IPS-18a (cell line): Measurements from ENCODE around the gene CITED4.

Source experiments
- H3K27ac ChIP-seq: one replicate; pipeline ENCODE4 v1.5.1; 2013; ENCODE audit warnings: low read length
- H3K27me3 ChIP-seq: one replicate; pipeline ENCODE4 v1.6.1; 2013; ENCODE audit warnings: mild to moderate bottlenecking, low read length; ENCODE audit not compliant: control insufficient read depth, insufficient read depth
- H3K36me3 ChIP-seq: one replicate; pipeline ENCODE4 v1.6.1; 2013; ENCODE audit warnings: low read depth, low read length; ENCODE audit not compliant: control insufficient read depth
- H3K4me1 ChIP-seq: one replicate; pipeline ENCODE4 v1.6.1; 2013; ENCODE audit warnings: low read depth, low read length; ENCODE audit not compliant: control insufficient read depth
- H3K4me3 ChIP-seq: one replicate; pipeline ENCODE4 v1.5.1; 2013; ENCODE audit warnings: low read length
- H3K9ac ChIP-seq: one replicate; pipeline ENCODE4 v1.6.1; 2013; ENCODE audit warnings: mild to moderate bottlenecking, low read length, moderate library complexity
- H3K9me3 ChIP-seq: one replicate; pipeline ENCODE4 v1.6.1; 2013; ENCODE audit warnings: low read depth, low read length; ENCODE audit not compliant: control insufficient read depth

CITED4 gene

DNA sequence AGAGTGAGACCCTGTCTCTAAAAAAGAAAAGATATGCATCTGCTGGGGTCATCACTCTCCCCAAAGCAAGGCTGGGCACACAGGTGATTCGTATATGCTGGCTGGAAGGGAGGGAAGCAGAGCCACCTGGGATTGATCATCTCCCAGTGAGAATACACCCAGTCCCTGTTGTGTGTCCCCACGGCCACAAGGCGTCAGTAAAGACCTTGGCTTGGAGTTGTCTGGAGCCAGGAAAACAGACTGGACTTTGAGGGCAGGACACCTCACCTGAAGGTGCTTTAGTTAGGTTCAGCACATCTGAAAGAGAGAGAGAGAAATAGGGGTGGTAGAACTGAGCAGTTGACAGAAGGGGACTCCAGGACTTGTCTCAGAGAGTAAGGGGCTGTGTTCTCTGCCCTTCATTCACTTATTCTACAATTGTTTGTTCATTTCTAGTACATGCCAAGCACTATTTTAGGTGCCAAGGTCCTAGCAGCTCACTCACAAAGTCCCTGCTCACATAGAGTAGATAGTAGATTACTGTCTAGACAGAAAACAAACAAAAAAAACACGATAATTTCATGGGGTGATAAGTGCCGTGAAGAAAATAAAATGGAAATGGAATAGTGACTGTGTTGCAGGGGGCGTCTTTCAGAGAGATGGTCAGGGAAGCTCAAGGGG, 13.5 kb downstream of the CITED4 start:
- Histone ChIP-seq H3K4me1 (no peaks in the 10 kb centered on the region), H3K27me3 (no peaks in the 10 kb centered on the region), H3K9me3 (no peaks in the 10 kb centered on the region), H3K4me3 (no peak overlapping the region), H3K36me3 (no peaks in the 10 kb centered on the region), H3K27ac (no peak overlapping the region), H3K9ac (no peak overlapping the region)

DNA sequence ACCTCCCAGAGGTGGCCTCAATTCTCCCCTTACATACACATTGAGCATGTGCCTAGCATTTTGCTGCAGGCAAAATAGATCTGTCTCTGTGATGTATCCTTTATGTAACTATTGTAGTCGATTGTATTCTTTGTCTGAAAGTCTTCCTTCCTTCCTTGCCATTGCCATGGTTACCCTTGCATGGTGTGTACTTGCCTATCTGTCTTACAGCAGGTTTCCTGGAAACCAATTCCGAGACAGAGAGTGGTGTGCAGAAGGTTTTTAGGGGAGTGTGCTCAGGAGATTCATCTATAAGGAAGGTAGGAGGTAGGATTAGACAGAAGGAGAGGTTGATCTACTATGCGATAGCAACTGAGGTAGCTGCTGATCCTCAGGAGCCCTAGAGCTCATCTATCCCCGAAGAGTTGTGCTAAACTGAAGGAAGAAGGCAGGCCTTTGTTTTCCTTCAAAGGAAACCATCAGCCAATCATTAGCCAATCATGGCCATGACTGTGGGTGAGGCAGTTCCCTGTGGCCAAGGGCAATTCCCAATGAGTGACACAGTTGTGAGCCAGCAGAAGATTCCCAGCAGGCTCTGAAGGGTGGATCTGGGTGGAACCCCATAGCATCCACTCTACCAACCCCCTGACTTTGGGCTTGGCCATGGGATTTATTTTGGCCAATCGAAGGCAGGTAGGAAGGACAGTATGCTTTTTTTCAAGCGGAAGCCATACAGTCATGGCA, 15.0 kb downstream of the CITED4 start:
- Histone ChIP-seq H3K36me3 (no peaks in the 10 kb centered on the region), H3K9me3 (no peaks in the 10 kb centered on the region), H3K4me1 (no peaks in the 10 kb centered on the region), H3K9ac (no peak overlapping the region), H3K27ac (no peak overlapping the region), H3K4me3 (no peak overlapping the region), H3K27me3 (no peaks in the 10 kb centered on the region)

DNA sequence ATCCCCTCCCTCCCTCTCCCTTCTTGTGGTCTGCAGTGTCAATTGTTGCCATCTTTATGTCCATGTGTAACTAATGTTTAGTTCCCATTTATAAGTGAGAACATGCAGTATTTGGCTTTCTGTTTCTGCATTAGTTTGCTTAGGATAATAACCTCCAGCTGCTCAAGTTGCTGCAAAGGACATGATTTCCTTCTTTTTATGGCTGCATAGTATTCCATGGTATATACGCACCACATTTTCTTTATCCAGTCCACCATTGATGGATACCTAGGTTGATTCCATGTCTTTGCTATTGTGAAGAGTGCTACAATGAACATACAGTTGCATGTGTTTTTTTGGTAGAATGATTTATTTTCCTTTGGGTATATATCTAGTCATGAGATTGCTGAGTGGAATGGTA, 16.3 kb downstream of the CITED4 start:
- H3K9ac ChIP-seq: no peak overlapping the region
- H3K4me1 ChIP-seq: no peaks in the 10 kb centered on the region

DNA sequence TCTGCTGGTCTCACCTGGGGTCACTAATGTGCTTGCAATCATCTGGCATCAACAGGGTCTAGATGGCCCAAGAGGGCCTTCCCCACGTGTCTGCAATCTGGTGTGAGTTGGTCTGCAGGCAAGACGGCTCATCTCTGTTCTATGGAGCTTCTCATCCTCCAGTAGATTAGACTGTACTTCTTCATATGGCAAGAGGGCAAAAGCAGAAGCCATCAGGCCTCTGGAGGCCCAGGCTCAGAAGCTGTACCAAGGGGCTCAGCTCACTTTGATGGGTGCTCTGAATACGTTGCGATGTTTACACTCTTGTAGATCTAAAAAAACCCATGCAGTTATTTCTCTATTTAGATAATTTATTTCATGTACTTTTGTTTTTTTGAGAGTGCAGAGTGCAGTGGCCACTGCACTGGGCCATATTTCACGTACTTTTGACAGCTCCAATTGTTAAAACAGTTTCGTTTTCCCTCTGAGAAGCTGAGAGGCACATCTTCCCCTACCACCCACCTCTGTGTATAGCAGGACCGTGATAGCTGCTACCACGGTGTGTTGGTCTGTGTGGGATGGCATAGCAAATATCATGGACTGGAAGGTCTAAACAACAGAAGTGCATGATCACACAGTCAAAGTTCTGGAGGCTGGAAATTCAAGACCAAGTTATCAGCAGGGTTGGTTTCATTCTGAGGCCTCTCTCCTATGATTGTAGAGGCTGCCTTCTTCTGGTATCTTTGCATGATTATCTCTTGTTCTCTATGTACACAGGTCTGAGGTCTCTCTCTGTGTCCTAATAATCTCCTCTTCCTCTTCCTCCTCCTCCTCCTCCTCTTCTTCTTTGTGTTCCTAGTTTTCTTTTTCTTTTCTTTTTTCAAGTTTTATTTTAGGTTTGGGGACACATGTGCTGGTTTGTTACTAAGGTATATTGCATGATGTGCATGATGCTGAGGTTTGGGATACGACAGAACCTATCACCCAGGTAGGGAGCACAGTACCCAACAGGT, 17.0 kb downstream of the CITED4 start:
- Histone ChIP-seq H3K36me3 (no peaks in the 10 kb centered on the region), H3K27me3 (no peaks in the 10 kb centered on the region), H3K27ac (no peak overlapping the region), H3K4me1 (no peaks in the 10 kb centered on the region), H3K9me3 (no peaks in the 10 kb centered on the region), H3K4me3 (no peak overlapping the region), H3K9ac (no peak overlapping the region)

More for the DNA sequence above, 16.3 kb downstream of the CITED4 start:
- Histone ChIP-seq H3K27me3 (no peaks in the 10 kb centered on the region), H3K36me3 (no peaks in the 10 kb centered on the region), H3K27ac (no peak overlapping the region), H3K4me3 (no peak overlapping the region), H3K9me3 (no peaks in the 10 kb centered on the region)

DNA sequence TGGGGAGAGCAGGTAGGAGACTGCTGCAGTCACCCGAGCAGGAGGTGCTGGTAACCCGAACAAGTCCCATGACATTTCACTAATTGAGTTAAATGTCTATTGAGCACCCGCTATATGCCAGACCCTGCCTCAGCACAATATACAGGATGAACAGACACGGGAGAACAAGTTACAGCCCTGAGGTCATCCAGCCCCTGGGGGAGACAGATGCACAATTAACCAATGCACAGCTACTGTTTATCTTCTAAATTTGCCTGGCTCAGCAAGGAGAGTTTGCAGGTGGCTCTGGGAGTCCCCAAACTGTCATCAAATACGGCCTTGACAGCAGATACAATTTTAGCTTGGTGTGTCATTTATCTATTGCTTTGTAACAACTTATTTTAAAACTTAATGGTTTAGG, 18.1 kb downstream of the CITED4 start:
- no peaks in the 10 kb centered on the region for H3K4me1 ChIP-seq
- H3K27ac ChIP-seq: no peak overlapping the region
- no peaks in the 10 kb centered on the region for H3K9me3 ChIP-seq
- no peak overlapping the region for H3K4me3 ChIP-seq
- H3K9ac ChIP-seq: no peak overlapping the region
- no peaks in the 10 kb centered on the region for H3K27me3 ChIP-seq
- no peaks in the 10 kb centered on the region for H3K36me3 ChIP-seq

DNA sequence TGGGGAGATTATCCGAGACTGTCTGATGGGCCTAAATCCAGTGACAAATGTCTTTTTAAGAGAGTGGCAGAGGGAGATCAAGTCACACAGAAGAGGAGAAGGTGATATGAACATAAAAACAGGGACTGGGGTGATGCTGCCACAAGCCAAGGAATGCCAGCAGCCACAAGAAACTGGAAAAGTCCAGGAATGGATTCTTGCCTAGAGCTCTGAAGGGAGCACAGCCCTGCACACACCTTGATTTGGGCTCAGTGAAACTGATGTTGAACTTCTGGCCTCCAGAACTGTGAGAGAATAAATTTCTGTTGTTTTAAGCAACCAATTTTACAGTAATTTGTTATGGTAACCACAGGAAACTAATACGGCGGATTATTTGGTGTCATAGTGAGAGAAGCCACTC, 19.5 kb downstream of the CITED4 start:
- no peaks in the 10 kb centered on the region for H3K4me1 ChIP-seq
- H3K27ac ChIP-seq: no peak overlapping the region
- H3K36me3 ChIP-seq: no peaks in the 10 kb centered on the region

DNA sequence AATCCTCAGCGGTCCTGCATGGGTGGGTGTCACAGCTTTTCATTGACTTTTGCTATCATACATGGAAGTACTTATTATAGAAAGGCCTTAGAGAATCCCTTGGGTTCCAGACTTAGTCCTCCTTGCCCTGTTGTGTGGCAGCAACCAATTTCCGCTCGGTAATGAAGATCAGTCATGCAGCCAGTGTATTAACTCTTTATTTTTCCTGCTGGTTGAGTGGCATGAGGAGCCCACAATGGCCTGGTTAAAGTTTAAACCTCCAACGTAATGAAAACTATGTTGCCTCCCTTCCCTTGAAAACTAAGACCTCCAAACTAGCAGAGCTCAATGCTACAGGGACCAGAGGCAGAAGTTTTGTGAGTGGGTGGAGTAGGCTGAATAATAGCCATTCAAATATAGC, 20.0 kb downstream of the CITED4 start:
- Histone ChIP-seq H3K36me3 (no peaks in the 10 kb centered on the region), H3K27me3 (no peaks in the 10 kb centered on the region), H3K9me3 (no peaks in the 10 kb centered on the region), H3K9ac (no peak overlapping the region), H3K4me1 (no peaks in the 10 kb centered on the region), H3K27ac (no peak overlapping the region), H3K4me3 (no peak overlapping the region)

More for the DNA sequence above, 19.5 kb downstream of the CITED4 start:
- H3K9me3 ChIP-seq: no peaks in the 10 kb centered on the region
- H3K9ac ChIP-seq: no peak overlapping the region
- H3K27me3 ChIP-seq: no peaks in the 10 kb centered on the region
- H3K4me3 ChIP-seq: no peak overlapping the region

DNA sequence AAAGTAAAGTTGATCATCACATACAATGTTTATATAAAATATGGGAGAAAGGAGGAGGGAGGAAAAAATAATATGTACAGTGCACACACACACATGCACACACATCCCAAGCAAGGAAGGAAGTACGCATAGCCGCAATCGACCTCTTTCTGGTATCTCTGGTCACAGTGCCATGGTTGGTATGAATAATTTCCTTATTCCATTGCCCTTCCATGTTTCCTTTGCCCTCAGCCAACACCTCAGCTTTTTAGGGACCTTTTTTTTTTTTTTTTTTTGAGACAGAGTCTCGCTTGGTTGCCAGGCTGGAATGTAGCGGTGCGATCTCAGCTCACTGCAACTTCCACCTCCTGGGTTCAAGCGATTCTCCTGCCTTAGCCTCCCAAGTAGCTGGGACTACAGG, 20.6 kb downstream of the CITED4 start:
- Histone ChIP-seq H3K4me1 (no peaks in the 10 kb centered on the region), H3K27me3 (no peaks in the 10 kb centered on the region), H3K36me3 (no peaks in the 10 kb centered on the region), H3K4me3 (no peak overlapping the region), H3K9ac (no peak overlapping the region), H3K9me3 (no peaks in the 10 kb centered on the region), H3K27ac (no peak overlapping the region)

DNA sequence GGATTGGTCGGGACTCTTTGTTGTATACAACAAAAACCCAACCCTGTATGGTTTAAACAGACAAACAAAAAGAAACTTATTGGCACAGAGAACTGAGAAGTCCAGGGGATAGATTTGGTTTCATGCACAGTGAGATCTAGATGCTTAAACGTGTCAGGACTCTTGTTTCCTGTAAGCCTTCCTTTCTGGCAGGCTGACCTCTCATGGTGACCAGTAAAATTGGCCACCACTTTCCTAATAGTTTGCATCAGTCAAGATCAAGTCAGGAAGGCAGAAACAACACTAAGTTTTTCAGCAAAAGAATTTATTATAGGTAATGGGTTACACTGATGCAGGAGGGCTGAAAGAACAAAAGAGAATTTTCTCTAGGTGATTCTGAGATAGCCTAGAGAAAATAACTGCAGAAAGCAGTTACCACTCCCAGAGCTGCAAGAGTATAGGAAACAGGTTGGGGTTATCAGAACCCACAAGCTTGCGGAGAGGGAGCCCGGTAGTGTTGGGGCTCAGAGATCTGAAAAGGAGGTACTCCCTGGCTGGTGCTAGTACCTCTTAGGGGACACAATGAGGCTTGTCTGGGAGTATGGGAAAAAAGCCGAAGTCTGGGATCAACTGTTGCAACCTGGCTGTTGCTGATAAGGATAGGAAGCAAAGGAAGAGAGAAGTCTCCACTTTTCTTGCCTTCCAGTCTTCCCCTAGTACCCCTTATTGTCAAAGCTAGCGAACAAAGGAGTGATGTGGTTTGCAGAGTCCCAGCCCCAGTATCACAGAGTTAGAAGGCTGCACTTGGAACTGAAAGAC, 21.4 kb downstream of the CITED4 start:
- no peaks in the 10 kb centered on the region for H3K4me1 ChIP-seq
- no peak overlapping the region for H3K4me3 ChIP-seq
- no peaks in the 10 kb centered on the region for H3K9me3 ChIP-seq
- H3K9ac ChIP-seq: no peak overlapping the region
- no peaks in the 10 kb centered on the region for H3K36me3 ChIP-seq
- H3K27me3 ChIP-seq: no peaks in the 10 kb centered on the region
- no peak overlapping the region for H3K27ac ChIP-seq

DNA sequence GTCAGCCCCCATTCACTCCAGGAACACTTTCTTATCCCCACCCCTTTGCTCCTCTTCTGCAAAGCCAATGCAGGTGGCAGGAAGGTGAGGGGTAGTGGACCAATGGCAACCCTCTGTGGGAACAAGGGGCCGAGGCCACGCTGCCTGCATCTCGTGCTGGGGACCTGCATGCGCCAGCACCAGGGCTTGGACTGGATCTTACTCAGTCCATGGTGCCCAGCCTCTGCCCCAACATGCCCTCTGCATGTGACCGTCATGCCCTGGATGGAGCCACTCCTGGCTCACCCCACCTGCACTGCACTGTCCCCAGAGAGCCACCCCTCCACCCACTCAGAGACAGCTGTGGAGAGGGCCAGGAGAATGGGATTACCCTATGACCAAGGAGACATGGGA, 22.2 kb downstream of the CITED4 start:
- H3K4me1 ChIP-seq: no peaks in the 10 kb centered on the region
- H3K27ac ChIP-seq: no peak overlapping the region
- no peak overlapping the region for H3K4me3 ChIP-seq
- no peaks in the 10 kb centered on the region for H3K9me3 ChIP-seq
- no peaks in the 10 kb centered on the region for H3K27me3 ChIP-seq
- no peaks in the 10 kb centered on the region for H3K36me3 ChIP-seq
- H3K9ac ChIP-seq: no peak overlapping the region
